GM18907 (cell line): ENCODE results near the gene MYH9.
A peak's percentile ranks its signal among the peaks of the same experiment; 100 is the strongest.
"Not testable (repeated sequence)": the region's sequence is repeated elsewhere in the genome, so short reads cannot be mapped to it uniquely, and the experiment has no call there.

Experiments
- ATAC-seq: cut with Tn5 transposase; IDR thresholded peaks from one replicate; pipeline ENCODE4 v1.9.1; 2021; ENCODE audit warnings: mild to moderate bottlenecking, moderate library complexity; ENCODE audit not compliant: unreplicated experiment

The MYH9 gene

DNA sequence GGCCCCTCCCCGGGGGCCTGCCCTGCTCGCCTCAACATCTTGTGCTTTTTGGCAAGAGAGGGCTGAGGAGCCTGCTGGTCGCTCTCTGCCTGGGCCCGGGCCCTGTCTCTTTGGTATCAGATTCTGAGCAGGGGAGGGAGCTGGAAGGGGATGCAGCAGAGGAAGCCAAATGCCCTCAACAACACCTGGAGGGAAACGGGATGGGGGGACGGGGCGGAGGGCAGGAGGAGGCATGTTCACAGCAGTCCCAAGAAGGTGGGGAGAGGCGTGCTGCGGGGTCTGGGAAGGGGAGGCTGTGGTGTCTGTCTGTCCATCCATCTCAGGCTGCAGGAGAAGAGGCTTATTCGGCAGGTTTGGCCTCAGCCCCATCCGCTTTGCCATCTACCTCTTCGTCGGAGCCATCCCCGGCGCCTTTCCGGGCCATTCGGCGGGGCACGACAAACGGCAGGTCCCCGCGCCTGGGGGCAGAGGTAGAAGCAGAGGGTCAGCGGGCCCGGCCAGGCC lies 105.4 kb downstream of the MYH9 start:
- no peak for ATAC-seq

DNA sequence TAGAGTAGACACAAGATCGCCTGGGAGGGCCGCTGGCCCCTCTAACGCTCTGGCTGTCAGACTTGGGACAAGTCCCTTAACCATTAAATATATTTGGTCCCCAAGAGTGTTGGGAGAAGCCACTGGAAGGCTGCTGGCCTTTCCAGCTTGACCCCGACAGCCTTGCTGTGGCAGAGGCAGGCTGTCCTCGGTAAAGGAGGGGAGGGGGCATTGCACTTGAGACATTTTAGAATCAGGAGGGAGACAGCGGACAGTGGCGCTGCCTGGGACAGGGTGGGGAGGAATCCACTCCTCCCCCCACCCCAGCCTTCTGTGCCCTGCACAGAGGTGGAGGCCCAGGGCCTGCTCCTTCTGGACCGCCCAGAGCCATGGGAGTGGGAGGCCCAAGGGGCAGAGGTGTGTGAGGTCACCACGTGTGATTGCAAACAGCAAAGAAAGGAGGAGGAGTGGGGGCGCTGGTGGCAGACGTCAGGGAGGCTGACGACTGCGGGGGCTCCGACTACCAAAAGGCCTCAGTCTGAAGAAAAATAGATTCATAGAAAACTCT lies 105.9 kb downstream of the MYH9 start:
- ATAC-seq: no peak

DNA sequence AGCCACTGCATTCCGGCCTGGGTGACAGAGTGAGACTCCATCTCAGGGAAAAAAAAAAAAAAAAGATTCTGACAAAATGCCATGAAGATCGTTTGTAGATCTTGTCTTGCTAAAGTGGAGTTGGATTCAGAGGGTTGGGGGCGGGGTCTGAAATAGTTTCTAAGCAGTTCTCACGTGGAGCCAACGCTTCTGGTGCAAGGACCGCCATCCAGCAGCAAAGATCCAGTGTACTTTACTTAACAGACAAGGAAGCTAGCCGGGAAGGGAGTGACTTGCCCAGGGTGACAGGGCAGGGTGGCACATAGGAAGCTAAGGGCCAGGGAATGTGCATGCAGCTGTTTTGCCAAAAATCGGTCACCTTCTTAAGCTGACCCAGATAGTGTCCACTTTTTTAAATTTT lies 107.4 kb downstream of the MYH9 start:
- ATAC-seq: no peak

DNA sequence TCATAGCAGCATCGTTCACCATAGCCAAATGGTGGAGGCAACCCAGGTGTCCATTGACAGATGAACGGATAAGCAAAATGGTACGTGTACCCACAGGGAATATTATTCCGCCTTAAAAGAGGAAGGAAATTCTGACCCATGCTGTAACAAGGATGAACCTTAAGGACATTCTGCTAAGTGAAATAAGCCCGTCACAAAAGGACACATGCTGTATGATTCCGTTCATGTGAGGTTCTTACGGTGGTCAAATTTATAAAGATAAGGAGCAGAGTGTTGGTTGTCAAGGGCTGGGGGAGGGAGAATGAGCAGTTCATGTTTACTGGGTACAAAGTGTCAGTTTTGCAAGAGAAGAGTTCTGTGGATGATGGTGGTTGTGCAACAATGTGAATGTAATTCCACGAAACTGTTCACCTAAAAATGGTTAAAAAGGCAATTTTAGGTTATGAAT lies 108.5 kb downstream of the MYH9 start:
- ATAC-seq: no peak

DNA sequence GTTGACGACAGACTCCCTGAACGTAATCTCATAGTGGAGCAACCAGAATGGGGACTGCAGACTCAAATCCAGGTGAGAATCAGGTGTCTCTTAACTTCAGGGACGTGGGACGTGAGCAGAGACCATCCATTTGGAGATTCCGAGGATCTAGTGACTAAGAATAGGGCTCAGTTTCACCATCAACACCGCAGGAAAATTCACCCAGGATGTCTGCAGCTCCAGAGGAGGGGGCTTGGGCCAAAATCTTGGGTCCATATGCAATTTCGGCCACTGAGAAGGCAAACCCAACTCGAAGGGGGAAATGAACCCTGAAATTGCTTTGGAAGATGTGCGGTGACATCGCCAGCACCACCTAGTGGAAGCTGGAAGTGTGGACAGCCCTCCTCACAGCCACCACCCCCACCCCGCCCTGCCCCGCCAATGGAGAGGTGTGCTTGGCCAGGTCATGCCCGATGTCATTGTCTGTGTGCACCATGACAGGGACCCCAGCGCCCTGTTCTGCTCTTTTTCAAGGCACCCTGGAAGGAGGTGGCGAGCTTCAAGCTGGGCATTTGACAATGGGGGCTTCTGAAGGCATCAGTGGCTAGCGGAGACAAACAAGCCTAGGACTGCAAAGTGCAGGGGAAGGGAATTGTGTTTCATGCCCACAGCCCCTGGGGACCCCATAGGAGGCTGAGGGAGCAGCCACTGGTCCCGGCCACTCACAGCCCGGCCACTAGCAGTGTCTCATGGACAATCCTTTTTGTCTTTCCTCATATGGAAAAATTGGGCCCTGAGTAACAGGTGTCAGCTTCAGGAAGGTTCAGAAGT lies 110.1 kb downstream of the MYH9 start:
- ATAC-seq: no peak

DNA sequence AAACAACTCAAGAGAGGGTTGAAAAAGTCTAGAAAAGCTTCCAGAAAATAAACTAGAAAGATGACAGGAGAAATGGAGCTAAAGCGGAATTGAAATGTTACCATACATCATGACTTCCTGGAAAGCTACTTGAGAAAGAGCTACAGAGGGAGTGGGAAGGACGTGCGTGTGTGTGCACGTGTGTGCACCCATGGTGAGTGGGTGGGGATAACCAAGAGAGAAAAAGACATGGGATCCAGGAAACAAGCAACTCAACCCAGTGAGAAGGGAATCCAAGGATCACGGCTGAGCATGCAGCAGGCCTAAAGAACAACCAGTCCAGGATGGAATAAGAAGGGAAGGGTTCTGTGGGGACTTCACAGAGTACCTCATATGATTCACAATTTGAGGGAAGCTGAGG lies 113.2 kb downstream of the MYH9 start:
- no peak for ATAC-seq

DNA sequence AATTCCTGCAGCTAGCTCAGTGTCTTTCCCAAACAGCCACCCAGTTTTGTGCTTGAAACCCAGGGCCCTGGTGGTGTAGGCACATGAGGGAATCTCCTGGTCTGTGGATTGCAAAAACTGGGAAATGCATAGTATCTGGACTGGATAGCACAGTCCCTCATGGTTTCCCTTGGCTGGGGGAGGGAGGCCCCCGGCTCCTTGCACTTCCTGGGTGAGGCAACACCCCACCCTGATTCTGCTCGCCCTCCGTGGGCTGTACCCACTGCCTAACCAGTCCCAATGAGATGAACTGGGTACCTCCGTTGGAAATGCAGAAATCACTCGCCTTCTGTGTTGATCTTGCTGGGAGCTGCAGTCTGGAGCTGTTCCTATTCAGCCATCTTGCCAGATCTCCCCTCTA lies 115.8 kb downstream of the MYH9 start:
- ATAC-seq: not testable (repeated sequence)

DNA sequence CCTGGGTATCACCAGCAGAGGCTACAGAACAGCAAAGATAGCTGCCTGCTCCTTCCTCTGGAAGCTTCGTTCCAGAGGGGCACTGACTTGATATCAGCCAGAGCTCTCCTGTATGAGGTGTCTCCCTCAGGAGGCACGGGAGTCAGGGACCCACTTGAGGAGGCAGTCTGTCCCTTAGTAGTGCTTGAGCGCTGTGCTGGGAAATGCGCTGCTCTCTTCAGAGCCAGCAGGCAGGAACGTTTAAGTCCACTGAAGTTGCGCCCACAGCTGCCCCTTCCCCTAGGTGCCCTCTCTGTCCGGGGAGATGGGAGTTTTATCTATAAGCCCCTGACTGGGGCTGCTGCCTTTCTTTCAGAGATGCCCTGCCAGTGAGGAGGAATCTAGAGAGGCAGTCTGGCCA lies 116.5 kb downstream of the MYH9 start:
- ATAC-seq: not testable (repeated sequence)

DNA sequence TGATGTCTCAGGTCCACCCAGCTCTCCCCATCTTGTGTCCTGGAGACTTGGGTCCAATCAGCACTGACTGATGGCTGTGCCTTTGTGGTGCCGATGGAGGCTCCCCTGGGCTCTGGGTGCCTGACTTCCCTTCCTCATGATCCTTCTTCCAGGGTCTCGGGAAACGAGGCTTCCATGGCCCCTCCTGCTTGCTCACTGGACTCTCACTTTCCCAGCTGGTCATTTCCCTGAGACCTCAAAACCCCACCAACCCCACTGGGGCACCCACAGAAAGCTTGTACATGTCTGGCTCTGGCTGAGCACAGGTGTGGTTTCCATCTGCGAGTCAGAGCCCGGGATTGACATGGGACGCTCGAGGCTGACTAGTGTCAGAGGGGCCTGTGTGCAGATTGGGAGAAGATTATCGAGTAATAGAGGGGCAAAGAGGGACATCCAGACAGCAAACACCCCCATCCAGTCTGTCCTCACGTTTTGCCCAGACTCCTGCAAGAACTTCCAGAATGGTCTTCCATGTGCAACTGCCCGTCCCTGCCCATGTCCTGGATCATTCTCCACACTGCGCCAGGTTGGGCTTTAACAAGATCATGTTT lies 119.8 kb downstream of the MYH9 start:
- no peak for ATAC-seq

DNA sequence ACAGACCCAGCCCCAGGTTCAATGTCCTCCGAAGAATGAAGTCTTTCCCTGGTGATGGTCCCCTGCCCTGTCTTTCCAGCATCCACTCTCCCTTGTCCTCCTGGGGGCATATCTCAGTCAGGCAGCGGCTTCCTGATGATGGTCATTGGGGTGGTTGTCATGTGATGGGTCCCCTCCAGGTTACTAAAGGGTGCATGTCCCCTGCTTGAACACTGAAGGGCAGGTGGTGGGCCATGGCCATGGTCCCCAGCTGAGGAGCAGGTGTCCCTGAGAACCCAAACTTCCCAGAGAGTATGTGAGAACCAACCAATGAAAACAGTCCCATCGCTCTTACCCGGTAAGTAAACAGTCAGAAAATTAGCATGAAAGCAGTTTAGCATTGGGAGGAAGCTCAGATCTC lies 120.7 kb downstream of the MYH9 start:
- no peak for ATAC-seq

DNA sequence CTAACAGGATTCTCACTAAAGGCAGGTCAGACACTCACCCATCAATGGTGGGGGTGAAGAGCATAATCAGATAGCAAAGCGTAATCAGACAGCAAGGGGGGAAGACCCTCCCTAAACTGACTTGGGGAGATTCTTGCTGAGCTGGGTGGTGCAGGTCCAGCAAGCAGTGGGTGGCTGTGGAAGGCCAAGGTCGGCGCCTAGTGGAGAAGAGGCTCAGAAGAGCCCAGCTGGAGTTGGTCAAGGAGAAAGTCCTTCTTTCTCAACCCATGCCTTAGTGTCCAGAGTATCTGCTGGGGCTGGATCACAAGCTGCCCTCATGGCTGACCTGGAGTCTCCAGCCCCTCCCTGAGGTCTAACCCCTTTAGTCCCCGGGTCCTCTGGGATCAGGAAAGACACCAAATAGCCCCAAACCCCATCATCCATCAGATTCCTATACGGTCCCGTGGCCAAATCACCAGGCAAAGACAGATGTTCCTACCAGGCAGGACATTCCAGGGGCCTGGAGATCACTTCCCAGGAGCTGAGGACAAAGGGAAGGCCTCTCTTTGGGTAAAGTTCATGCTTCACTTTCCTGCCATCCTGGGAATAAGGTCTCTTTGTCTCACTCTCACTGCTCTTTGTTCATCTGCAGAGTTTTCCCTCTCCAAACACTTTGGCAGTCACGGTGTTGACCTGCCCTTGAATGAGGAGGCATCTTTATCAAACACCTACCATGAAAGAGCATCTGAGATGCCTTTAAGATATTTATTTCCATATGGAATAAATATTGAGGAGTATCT lies 123.7 kb downstream of the MYH9 start:
- ATAC-seq: not testable (repeated sequence)

DNA sequence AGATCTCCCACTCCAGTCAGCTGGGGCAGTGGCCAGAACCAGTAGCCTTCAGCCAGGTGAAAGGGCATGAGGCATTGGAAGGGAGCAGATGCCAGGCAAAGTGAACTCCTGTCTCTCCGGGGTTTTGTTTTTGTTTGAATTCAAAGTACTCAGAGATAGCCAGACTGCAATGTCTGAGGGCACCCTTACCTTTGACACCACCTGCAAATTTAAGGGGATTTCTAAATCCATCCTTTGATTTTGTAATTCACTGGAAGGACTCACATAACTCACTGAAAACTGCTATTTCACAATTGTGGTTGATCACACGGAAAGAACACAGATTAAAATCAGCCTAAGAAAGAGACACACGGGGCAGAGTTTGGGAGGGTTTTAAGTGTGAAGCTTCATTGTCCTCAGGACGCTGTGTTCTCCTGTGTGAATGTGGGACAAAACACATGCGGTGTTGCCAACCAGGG lies 124.5 kb downstream of the MYH9 start:
- ATAC-seq: not testable (repeated sequence)

DNA sequence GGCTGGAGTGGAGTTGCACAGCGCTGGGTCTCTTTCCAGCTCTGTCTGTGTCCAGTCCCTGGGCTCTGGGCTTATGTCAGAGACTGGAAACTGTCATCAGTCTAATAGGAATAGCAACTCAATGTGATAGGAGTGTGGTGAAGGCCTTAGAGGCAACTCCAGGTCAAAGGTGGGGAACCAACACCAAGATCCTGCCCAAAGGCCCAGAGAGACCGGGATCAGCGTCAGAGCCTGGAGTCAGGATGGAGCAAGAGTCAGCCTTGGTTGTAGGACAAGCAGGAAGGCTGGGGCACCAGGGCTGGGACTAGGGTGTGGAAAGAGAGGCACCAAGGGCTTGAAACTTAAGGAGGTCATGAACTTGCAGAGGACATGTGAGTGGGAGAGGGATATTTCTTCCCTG lies 125.5 kb downstream of the MYH9 start:
- ATAC-seq: not testable (repeated sequence)

DNA sequence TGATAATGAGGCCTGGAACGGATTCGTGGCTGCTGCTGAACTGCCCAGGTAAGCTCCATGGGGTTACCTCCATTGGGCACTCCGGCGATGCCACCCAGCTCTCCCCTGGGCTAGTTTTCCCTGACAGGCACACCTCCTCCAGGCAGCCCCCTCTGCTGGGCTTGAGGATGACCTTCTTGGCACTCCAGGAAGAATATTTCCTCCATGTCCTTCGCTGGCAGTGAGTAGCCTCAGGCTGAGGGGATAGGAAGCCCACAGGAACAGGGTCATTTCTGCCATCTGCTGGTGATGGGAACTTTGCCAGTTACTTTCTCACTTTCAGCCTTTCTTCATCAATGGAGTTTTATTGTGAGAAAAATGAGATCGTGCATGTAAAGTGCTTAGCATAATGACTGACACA lies 126.1 kb downstream of the MYH9 start:
- ATAC-seq: not testable (repeated sequence)

DNA sequence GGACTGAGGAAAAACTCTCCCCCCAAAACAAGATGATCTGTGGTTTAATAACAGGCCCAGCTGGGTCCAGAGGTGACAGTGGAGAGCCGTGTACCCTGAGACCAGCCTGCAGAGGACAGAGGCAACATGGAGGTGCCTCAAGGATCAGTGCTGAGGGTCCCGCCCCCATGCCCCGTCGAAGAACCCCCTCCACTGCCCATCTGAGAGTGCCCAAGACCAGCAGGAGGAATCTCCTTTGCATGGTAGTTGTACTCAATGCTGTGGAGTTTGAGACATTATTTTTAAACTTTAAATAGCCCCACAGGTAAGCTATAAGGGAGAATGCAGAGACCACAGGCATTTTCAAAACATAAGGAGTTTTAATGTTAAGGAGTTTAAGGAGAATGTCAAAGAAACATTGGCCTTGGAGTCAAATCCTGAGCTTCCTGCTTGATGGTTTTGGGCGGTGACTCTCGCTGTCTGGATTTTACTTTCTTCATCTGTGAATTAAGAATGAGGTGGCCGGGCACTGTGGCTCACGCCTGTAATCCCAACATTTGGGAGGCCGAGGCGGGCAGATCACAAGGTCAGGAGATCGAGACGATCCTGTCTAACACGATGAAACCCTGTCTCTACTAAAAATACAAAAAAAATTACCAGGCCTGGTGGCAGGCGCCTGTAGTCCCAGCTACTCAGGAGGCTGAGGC lies 128.0 kb downstream of the MYH9 start:
- no peak for ATAC-seq

DNA sequence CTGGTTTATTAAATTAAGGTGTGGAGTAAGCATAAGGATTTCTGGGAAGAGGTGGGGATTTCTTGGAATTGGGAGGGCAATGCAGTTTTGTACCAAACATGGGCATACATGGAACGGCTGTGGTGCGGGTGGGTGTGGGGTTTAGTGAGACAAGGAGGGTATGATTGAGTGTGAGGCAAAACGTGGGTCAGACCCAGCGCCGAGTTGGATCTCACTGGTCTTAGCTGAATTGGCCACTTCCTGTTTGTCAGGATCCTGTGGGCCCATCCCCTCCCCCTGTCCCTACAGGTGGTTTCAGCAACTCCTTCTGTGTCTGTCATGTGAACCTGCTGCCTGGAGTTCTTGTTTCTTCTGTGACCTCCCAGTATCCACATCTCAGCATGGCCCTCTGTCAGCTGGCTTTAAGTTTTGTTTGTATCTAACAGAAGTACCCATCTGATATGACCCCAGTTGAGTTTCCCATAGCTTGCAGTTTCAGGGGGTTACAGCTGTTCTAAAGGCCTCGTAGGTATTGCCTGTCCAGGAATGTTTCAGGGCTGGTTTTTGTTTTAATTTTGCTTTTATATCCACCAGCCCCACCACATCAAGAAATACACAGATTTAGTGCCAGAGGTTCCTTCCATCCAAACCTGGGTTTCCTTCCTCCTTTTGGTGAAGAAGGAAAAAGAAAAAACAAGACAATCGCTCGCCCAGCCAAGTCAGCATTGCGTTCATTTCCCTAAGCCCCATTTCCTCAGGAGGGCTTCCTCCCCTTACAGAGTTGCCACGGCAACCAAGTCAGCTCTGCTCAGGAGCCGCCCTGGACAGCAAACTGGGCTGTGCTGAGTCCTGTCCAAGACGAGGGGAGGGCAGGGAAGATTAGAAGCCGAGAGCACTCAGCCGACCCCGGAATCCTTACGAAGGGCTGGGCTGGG lies 128.8 kb downstream of the MYH9 start:
- peak; percentile 48 for ATAC-seq

DNA sequence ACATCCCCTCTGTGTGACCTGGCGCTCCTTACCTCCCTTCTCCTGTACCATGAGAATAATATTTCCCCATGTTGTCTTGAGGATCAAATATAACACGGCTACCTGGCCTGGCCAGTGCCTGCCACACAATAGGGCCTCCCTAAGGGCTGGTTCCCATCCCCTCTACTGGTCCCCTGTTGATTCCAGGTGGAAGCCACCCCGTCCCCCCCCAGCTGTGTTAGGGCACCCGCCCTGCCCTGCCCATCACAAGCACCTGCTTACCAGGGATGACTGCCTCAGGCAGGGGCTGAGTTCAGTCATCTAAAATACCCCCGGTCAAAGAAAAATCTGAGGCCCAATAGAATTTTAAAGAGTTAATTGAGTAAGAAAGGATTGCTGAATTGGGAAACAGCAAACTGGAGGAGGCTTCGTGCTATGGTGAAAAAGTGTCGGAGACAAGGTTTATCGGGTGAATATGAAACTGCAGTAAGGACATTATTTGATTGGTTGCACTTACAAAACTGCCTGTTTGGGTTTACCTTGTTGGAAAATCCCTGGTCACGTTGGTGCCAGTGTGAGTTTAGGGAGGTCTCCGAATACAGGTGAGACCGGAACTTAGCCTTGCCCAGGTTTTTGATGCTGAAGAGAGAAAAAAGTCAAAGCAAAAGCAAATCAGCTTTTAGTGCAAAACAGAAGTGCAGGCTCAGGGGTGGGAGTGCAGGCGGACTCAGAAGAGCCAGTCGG lies 129.7 kb downstream of the MYH9 start:
- no peak for ATAC-seq

DNA sequence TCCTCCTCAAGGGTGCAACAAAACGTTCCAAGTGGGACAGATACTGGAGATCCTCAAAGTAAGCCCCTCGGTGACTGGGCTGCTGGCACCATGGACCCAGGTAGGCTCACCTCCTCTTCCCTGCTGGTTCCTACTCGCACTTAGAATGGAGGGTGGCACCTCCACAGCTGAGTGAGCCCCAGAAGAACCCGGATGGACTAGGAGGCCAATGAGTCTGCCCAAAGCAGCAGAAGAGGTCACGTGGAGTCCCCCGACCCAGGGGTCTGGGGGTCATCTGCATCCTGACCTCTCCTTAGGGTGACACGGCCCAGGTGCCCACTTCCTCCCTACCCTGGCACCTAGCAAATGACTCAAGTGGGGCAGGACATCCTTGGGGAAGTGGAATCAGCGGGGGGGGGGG lies 130.5 kb downstream of the MYH9 start:
- no peak for ATAC-seq

DNA sequence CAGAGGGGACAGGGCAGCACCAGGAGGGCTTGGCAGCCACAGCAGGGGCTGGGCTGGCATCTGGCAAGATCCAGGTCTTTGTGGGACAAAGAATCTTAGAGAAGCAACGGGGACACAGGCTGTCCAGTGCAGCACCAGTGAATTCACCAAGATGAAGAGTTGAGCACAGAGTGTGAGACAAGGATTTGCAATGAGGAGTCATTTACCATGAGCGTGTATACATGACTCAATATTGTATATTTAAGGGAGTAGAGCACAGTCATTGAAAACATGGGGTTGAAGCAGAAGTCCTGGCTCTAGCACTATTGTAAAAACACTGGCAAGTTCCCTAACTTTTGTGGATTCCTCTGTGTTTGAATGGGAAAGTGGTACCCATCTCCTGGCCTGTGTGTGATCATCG lies 131.3 kb downstream of the MYH9 start:
- ATAC-seq: no peak
